Lower leg skin (tissue), 3 donors: Measurements from ENCODE around the gene PKP2.

Experiments
- CTCF ChIP-seq, 3 donors: fragments of 450-650 bp; IDR thresholded peaks; one replicate each; pipeline ENCODE4 v1.5.1; 2016; ENCODE audit warnings: antibody characterized with exemption in 3 of 3, mild to moderate bottlenecking in 3 of 3, moderate library complexity in 2 of 3
- POLR2A ChIP-seq, 2 donors: fragments of 450-650 bp; IDR thresholded peaks; one replicate each; pipeline ENCODE4 v1.6.1; 2016 to 2017; ENCODE audit warnings: antibody characterized with exemption in 2 of 2, mild to moderate bottlenecking in 1 of 2, moderate library complexity in 1 of 2

GRCh38 chr12:32891956-32892355 lies 4.6 kb downstream of the PKP2 start:
- TF ChIP-seq POLR2A (IDR thresholded peaks at IDR 0.05) (no peak), CTCF (IDR thresholded peaks at IDR 0.05) (no peak)
